GM18520 (cell line): ENCODE data around the gene ODAD4.

Experiments
- ATAC-seq: cut with Tn5 transposase; IDR thresholded peaks from one replicate; pipeline ENCODE4 v1.9.1; 2021; ENCODE audit not compliant: unreplicated experiment

Gene ODAD4

GRCh38 chr17:41930009-41930832 lies at the start of gene ODAD4:
ODAD4 (plus strand) TSS chr17:41930617; CDS start chr17:41930724, 107 bp downstream.
- peak; percentile 87 for ATAC-seq

- ATAC-seq: no peak
These were observed 47.7 kb upstream of the ODAD4 start for GRCh38 chr17:41882756-41883155.

GRCh38 chr17:41885733-41886132 lies 44.7 kb upstream of the ODAD4 start:
- no peak for ATAC-seq

- no peak for ATAC-seq
These were observed 42.0 kb upstream of the ODAD4 start for GRCh38 chr17:41888332-41888965.

- ATAC-seq: no peak
These were observed 39.0 kb upstream of the ODAD4 start for GRCh38 chr17:41891135-41892020.

- no peak for ATAC-seq
These were observed 38.4 kb upstream of the ODAD4 start for GRCh38 chr17:41892021-41892376.

- ATAC-seq: no peak
These were observed 37.0 kb upstream of the ODAD4 start for GRCh38 chr17:41893384-41893783.

- ATAC-seq: no peak
These were observed 35.6 kb upstream of the ODAD4 start for GRCh38 chr17:41894791-41895331.

GRCh38 chr17:41895617-41896016 lies 34.8 kb upstream of the ODAD4 start:
- ATAC-seq: no peak

- no peak for ATAC-seq
These were observed 33.7 kb upstream of the ODAD4 start for GRCh38 chr17:41896726-41897125.

- no peak for ATAC-seq
These were observed 28.8 kb upstream of the ODAD4 start for GRCh38 chr17:41901646-41902045.

- ATAC-seq: no peak
These were observed 26.1 kb upstream of the ODAD4 start for GRCh38 chr17:41904242-41904841.

- ATAC-seq: no peak
These were observed 25.2 kb upstream of the ODAD4 start for GRCh38 chr17:41905172-41905571.

- no peak for ATAC-seq
These were observed 23.8 kb upstream of the ODAD4 start for GRCh38 chr17:41906465-41907184.

GRCh38 chr17:41907185-41907556 lies 23.2 kb upstream of the ODAD4 start:
- no peak for ATAC-seq

GRCh38 chr17:41907633-41908539 lies 22.5 kb upstream of the ODAD4 start:
- no peak for ATAC-seq

- ATAC-seq: no peak
These were observed 21.3 kb upstream of the ODAD4 start for GRCh38 chr17:41909088-41909487.

- ATAC-seq: no peak
These were observed 19.6 kb upstream of the ODAD4 start for GRCh38 chr17:41910701-41911391.

- ATAC-seq: no peak
These were observed 17.5 kb upstream of the ODAD4 start for GRCh38 chr17:41912925-41913324.
